D721Med (cell line): ENCODE results near the gene HYCC1.
"Not testable (repeated sequence)": the region's sequence is repeated elsewhere in the genome, so short reads cannot be mapped to it uniquely, and the experiment has no call there.

ENCODE experiments used
- DNase-seq: peaks from one replicate; pipeline ENCODE4 v3.0.0; 2011; ENCODE audit warnings: low spot score; ENCODE audit not compliant: insufficient read length
- FAIRE-seq: peaks from 2 replicates; lab custom pipeline; 2011; peaks lifted over from hg19 to GRCh38; lab: Jason Lieb, UNC
- TF ChIP-seq, protein P1 (sequence below): IDR thresholded peaks from 2 replicates; pipeline ENCODE4 v1.5.1; 2012; ENCODE audit warnings: mild to moderate bottlenecking, control low read depth; ENCODE audit not compliant: insufficient read depth; ENCODE audit errors: missing control alignments

Gene HYCC1

DNA sequence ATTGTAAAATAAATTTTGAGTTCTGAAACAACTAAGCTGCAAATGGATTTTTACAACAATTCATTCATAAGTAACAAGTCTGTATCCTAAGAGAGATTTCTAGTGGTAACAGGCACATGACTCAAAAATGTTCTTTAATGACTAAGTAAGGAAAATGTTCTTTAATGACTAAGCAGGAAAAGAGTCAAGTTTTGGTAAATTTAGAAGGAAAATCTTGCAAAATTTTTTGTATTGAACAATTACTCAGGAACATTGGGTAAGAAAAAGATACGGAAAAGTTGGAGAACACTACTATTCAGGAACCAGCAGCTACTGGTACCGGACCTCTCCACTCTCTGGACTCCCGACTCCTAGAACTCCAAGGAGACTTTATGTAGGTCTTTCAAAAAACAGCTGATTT is 33.5 kb downstream of the HYCC1 start:
- FAIRE-seq (no peak), DNase-seq (no peak)
- TF ChIP-seq, protein P1, sequence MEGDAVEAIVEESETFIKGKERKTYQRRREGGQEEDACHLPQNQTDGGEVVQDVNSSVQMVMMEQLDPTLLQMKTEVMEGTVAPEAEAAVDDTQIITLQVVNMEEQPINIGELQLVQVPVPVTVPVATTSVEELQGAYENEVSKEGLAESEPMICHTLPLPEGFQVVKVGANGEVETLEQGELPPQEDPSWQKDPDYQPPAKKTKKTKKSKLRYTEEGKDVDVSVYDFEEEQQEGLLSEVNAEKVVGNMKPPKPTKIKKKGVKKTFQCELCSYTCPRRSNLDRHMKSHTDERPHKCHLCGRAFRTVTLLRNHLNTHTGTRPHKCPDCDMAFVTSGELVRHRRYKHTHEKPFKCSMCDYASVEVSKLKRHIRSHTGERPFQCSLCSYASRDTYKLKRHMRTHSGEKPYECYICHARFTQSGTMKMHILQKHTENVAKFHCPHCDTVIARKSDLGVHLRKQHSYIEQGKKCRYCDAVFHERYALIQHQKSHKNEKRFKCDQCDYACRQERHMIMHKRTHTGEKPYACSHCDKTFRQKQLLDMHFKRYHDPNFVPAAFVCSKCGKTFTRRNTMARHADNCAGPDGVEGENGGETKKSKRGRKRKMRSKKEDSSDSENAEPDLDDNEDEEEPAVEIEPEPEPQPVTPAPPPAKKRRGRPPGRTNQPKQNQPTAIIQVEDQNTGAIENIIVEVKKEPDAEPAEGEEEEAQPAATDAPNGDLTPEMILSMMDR: no peak

DNA sequence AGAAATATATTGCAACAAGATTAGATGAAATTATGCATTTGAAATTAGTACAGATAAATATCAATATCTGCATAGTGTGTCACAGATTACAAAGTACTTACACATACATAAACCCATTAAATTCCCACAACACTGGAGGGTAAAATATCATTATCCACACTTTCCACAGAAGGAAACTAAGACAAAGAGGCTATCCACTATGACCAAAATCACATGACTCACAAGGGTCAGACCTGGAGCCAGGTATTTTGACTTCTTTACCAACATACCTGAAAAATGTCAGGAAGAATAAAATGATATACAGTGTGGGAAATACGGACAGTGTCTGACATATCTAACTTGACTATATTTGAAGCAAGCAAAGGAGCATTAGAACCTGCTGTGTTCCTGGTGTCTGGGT is 34.1 kb downstream of the HYCC1 start:
- no peak for FAIRE-seq
- TF ChIP-seq, protein P1: no peak

DNA sequence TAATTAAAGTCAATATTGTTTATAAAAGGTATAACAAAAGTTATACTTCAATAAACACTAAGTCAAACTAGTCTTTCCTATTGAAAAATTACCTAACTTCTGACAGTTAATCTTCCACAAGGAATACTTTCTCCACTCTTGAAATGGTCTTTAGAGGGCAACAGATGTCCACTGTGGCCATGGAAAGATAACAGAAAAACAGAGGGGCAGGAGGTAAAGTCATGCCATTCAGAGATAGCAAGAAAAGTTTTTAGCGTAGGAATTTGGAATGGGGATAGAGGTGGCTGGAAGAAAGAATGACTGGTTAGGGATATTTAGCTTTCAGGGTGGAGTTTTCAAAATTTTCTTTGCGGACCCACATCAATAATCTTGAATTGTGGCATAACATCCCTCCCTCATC is 34.7 kb downstream of the HYCC1 start:
- FAIRE-seq (no peak), DNase-seq (no peak)
- TF ChIP-seq, protein P1: no peak

More for the DNA sequence above, 34.1 kb downstream of the HYCC1 start:
- DNase-seq: no peak

DNA sequence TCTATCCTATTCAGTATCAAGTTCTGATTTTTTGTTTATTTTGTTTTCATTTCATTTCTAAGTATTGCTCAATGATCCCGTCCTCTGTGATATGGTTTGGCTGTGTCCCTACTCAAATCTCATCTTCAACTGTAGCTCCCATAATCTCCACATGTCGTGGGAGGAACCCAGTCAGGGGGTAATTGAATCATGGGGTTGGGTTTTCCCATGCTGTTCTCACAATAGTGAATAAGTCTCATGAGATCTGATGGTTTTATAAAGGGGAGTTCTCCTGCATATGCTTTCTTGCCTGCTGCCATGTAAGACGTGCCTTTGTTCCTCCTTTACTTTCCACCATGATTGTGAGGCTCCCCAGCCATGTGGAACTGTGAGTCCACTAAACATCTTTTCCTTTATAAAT is 39.3 kb downstream of the HYCC1 start:
- DNase-seq, FAIRE-seq: not testable (repeated sequence)

DNA sequence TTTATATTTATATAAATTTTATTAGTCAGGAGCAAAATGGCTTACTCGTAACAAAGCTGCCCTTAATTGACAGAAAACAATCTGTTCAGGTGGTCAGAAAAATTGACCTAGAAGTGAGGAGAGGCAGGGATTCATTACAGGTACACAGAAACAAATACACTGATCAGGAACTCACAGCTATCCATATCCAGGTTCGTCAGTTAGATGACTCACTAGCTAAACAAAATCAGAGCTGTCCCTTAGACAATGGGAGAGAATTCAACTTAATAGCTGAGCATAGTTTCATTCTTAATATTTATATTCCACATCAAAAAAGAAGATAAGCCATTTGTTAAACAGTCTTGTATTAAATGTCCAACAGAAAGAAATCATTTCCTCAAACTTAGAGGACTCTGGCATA is 41.7 kb downstream of the HYCC1 start:
- DNase-seq (no peak), FAIRE-seq (no peak)
- TF ChIP-seq, protein P1: no peak

DNA sequence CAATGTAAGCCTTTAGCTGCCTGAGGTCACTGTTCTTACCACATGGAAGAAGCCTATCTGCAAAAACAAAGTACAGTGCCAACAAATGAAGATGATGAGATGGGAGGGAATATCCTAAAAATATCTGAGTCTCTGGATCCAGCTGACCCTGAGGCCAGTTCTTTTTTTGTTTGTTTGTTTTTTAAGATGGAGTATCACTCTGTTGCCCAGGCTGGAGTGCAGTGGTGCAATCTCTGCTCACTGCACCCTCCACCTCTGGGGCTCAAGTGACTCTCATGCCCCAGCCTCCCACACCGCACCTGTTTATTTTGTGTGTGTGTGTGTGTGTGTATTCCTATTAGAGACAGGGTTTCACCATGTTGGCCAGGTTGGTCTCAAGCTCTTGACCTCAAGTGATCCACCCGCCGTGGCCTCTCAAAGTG is 44.9 kb downstream of the HYCC1 start:
- no peak for FAIRE-seq
- TF ChIP-seq, protein P1: no peak
- no peak for DNase-seq
